H1 (cell line): Measurements from ENCODE around the gene TNFAIP8L3.

ENCODE experiments used
- FOSL1 ChIP-seq: IDR thresholded peaks from 2 replicates; pipeline ENCODE4 v1.6.1; 2011; ENCODE audit warnings: mild to moderate bottlenecking, low read depth, low read length, moderate library complexity; ENCODE audit not compliant: insufficient read depth
- RFX5 ChIP-seq: IDR thresholded peaks from 2 replicates; pipeline ENCODE4 v1.6.1; 2011; ENCODE audit warnings: low read depth, low read length, improper control_type of control experiment, borderline replicate concordance

DNA sequence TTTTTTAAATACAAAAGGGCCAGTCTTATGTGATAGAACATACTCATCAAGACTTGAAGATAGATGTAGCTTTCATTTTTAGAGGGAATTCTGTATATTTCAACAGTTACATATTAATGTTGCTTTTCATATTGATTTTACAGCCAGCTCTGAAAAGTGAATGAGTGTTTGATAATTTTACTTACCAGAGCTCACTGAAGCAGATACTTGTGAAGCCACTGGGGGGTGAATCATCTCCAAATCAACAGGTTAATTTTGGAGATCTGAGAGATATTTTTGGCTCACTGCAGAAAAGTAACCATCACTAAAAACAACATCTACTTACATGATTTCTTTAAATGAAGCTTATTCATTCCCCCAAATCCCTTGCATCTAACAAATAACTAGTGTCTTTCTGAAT, 24.7 kb downstream of the TNFAIP8L3 start:
- TF ChIP-seq RFX5 (no peak), FOSL1 (no peak)
